K562 (cell line): Measurements from ENCODE around the gene PGAM4. TPM values are rescaled to one million over a fixed set of nuclear protein-coding genes. Genes with fewer than 3 reads are reported as not detected.

Source experiments
- ATAC-seq: fragments of 200-7000 bp; cut with Tn5 transposase; 3 replicates; pipeline ENCODE4 v1.9.1; 2020; ENCODE audit warnings: moderate library complexity
- Bru-seq: library from RNA; stranded (reverse); fragments of 400-500 nt; gene quantifications from one replicate; lab custom pipeline; 2021; lab: Mats Ljungman, UMichigan
- BruChase-seq, 2 experiments: library from RNA; stranded (reverse); fragments of 400-500 nt; gene quantifications; one replicate each; lab custom pipeline; 2021; lab: Mats Ljungman, UMichigan
- BruUV-seq: library from RNA; stranded (reverse); fragments of 400-500 nt; replicated peaks from 2 replicates; lab custom pipeline; 2021; lab: Mats Ljungman, UMichigan
- CTCF ChIA-PET: fragments of 300-600 bp; formaldehyde crosslinking; extraction: SDS; loops from one replicate; lab custom pipeline; 2021; ENCODE audit warnings: low intra/inter-chr PET ratio; lab: Yijun Ruan, JAX
- POLR2A ChIA-PET: fragments of 300-600, 350-650 bp; sonication (Branson Sonifier 250); formaldehyde crosslinking; extraction: SDS; loops from one replicate; lab custom pipeline; 2021; ENCODE audit warnings: antibody characterized with exemption, inconsistent platforms; lab: Yijun Ruan, JAX
- DNase-seq, 4 experiments: peaks; one replicate each; pipeline versions ENCODE4 v3.0.0 to v3.0.0-alpha.2; 2011 to 2018; ENCODE audit warnings: low spot score in 3 of 4, mixed read lengths in 3 of 4; ENCODE audit errors: extremely low read depth in 1 of 4
- FAIRE-seq: peaks from 2 replicates; lab custom pipeline; 2011; peaks lifted over from hg19 to GRCh38; lab: Jason Lieb, UNC
- H2AFZ ChIP-seq: 2 replicates; pipeline ENCODE4 v1.6.0; 2011; ENCODE audit warnings: low read depth, low read length, control low read depth, inconsistent platforms
- H3K27ac ChIP-seq: fragments of 200-600 bp; 3 replicates; pipeline ENCODE4 v1.8.0; 2011; ENCODE audit warnings: low read depth, mild to moderate bottlenecking, control low read depth, inconsistent platforms, low read length, moderate library complexity, mixed read lengths; ENCODE audit errors: extremely low read depth
- H3K27me3 ChIP-seq, 2 experiments: fragments of 300-600 bp in 1 of 2; 2 replicates in 1 of 2; 3 replicates in 1 of 2; pipeline versions ENCODE4 v1.6.0 to v1.8.0; 2011; ENCODE audit warnings: inconsistent platforms in 2 of 2, low read length in 2 of 2, mild to moderate bottlenecking in 1 of 2, mixed read lengths in 1 of 2, moderate library complexity in 1 of 2; ENCODE audit not compliant: control insufficient read depth in 2 of 2, insufficient read depth in 2 of 2
- H3K36me3 ChIP-seq: fragments of 300-600 bp; 3 replicates; pipeline ENCODE4 v1.8.0; 2011; ENCODE audit warnings: mild to moderate bottlenecking, low read length, inconsistent platforms; ENCODE audit not compliant: control insufficient read depth, insufficient read depth
- H3K4me1 ChIP-seq, 2 experiments: fragments of 200-600 bp in 1 of 2; replicated peaks in 1 of 2; 2 replicates in 1 of 2; 3 replicates in 1 of 2; pipeline versions ENCODE4 v1.5.1 to v1.8.0; 2011; ENCODE audit warnings: inconsistent platforms in 2 of 2, low read length in 2 of 2, mild to moderate bottlenecking in 1 of 2, mixed read lengths in 1 of 2, moderate library complexity in 1 of 2; ENCODE audit not compliant: control insufficient read depth in 2 of 2, insufficient read depth in 2 of 2
- H3K4me2 ChIP-seq: 2 replicates; pipeline ENCODE4 v1.6.1; 2011; ENCODE audit warnings: low read length, control low read depth, inconsistent platforms, mixed read lengths; ENCODE audit not compliant: insufficient read depth
- H3K4me3 ChIP-seq: fragments of 200-600 bp; sonication (generic), shearing (Covaris generic); 2 replicates; pipeline ENCODE4 v1.5.1; 2016; ENCODE audit warnings: control low read depth, inconsistent platforms
- H3K79me2 ChIP-seq: fragments of 200-600 bp; 3 replicates; pipeline ENCODE4 v1.8.0; 2011; ENCODE audit warnings: low read length, inconsistent platforms; ENCODE audit not compliant: control insufficient read depth, insufficient read depth
- H3K9ac ChIP-seq, 2 experiments: 2 replicates each; pipeline versions ENCODE4 v1.6.0 to v1.6.1; 2011; ENCODE audit warnings: low read depth in 2 of 2, low read length in 2 of 2, control low read depth in 1 of 2, inconsistent platforms in 1 of 2, mild to moderate bottlenecking in 1 of 2, mixed read lengths in 1 of 2; ENCODE audit not compliant: insufficient read depth in 1 of 2
- H3K9me1 ChIP-seq: one replicate; pipeline ENCODE4 v1.6.0; 2011; ENCODE audit warnings: inconsistent platforms, mild to moderate bottlenecking, low read length, moderate library complexity; ENCODE audit not compliant: control insufficient read depth, insufficient read depth
- H3K9me3 ChIP-seq: replicated peaks from 2 replicates; pipeline ENCODE4 v1.5.1; 2011; ENCODE audit warnings: low read depth, low read length, inconsistent platforms; ENCODE audit not compliant: control insufficient read depth, insufficient read depth
- H4K20me1 ChIP-seq: replicated peaks from 2 replicates; pipeline ENCODE4 v1.6.1; 2011; ENCODE audit warnings: low read length, inconsistent platforms, mixed read lengths; ENCODE audit not compliant: control insufficient read depth, insufficient read depth
- KAT8 ChIP-seq: fragments of 450-650 bp; IDR thresholded peaks from 2 replicates; pipeline ENCODE4 v1.6.1; 2016; ENCODE audit warnings: low read depth, mild to moderate bottlenecking
- KLF10 ChIP-seq: fragments of 250-450 bp; sonication (Bioruptor Pico); IDR thresholded peaks from 2 replicates; pipeline ENCODE4 v1.6.1; 2021; ENCODE audit warnings: matching md5 sums
- MAFK ChIP-seq: IDR thresholded peaks from 2 replicates; pipeline ENCODE4 v1.6.1; 2011; ENCODE audit warnings: low read length, improper control_type of control experiment
- MCM7 ChIP-seq, 2 experiments: fragments of 450-650 bp; IDR thresholded peaks; 2 replicates each; pipeline ENCODE4 v1.6.1; 2016 to 2018
- PHF21A ChIP-seq: fragments of 450-650 bp; IDR thresholded peaks from 2 replicates; pipeline ENCODE4 v1.6.1; 2017; ENCODE audit warnings: low read depth, borderline replicate concordance
- PHTF2 ChIP-seq: fragments of 250-450 bp; sonication (Bioruptor Pico); IDR thresholded peaks from 2 replicates; pipeline ENCODE4 v1.5.0; 2021; ENCODE audit warnings: mild to moderate bottlenecking
- PRMT5 ChIP-seq: sonication (generic); formaldehyde crosslinking; IDR thresholded peaks from 2 replicates; pipeline ENCODE4 v1.5.0; 2020; ENCODE audit warnings: missing genetic modification reagents
- SMARCA4 ChIP-seq: fragments of 450-650 bp; IDR thresholded peaks from 2 replicates; pipeline ENCODE4 v1.6.1; 2016
- ZBTB33 ChIP-seq: sonication (generic); formaldehyde crosslinking; IDR thresholded peaks from 2 replicates; pipeline ENCODE4 v1.8.1; 2023; ENCODE audit warnings: mild to moderate bottlenecking, missing genetic modification reagents
- ZEB2 ChIP-seq: fragments of 450-650 bp; IDR thresholded peaks from 2 replicates; pipeline ENCODE4 v1.6.1; 2016
- ZNF143 ChIP-seq: sonication (generic); formaldehyde crosslinking; IDR thresholded peaks from 2 replicates; pipeline ENCODE4 v1.9.0; 2022; ENCODE audit warnings: mild to moderate bottlenecking, missing genetic modification reagents
- ZNF165 ChIP-seq: fragments of 250-450 bp; sonication (Bioruptor Pico); IDR thresholded peaks from 2 replicates; pipeline ENCODE4 v1.4.0; 2020; ENCODE audit warnings: borderline replicate concordance
- ZNF518B ChIP-seq: fragments of 250-450 bp; sonication (Bioruptor Pico); IDR thresholded peaks from 2 replicates; pipeline ENCODE4 v1.5.0; 2021; ENCODE audit warnings: mild to moderate bottlenecking, moderate library complexity
- ZNF668 ChIP-seq: fragments of 250-450 bp; sonication (Bioruptor Pico); IDR thresholded peaks from 2 replicates; pipeline ENCODE4 v1.8.0; 2022; ENCODE audit warnings: mild to moderate bottlenecking, inconsistent platforms
- WGBS: fragments of 100-300 bp; shearing (Covaris generic); methylation state at CpG from one replicate; pipeline ENCODE4 v1.1.6; 2016; ENCODE audit warnings: low coverage, mixed read lengths; ENCODE audit not compliant: insufficient coverage; ENCODE audit errors: missing lambda C conversion rate; 5-methylcytosine and 5-hydroxymethylcytosine counted together
- in situ Hi-C: fragments of 300-500 bp; cut with MboI; formaldehyde crosslinking; loops from 4 replicates; pipeline ENCODE4 v1.15.0; 2018; ENCODE audit warnings: inconsistent platforms, mixed read lengths
- intact Hi-C: fragments of 100-400 bp; cut with micrococcal nuclease; formaldehyde crosslinking; loops from 2 replicates; pipeline ENCODE4 v1.14.2; 2022
- long read RNA-seq, 3 experiments: library from polyadenylated mRNA in 2 of 3; library from RNA in 1 of 3; unstranded in 2 of 3; stranded (forward) in 1 of 3; transcript quantifications; one replicate each; pipeline ENCODE4 v2.0.0, GENCODE V29; 2019 to 2022
- polyA minus RNA-seq, 3 experiments: library from RNA; depleted of rRNA, polyadenylated mRNA; stranded (reverse); fragments of >200 nt; gene quantifications; 2 replicates each; pipeline ENCODE4 v1.2.3, GENCODE V29; 2011
- polyA plus RNA-seq, 8 experiments: library from polyadenylated mRNA; depleted of rRNA in 4 of 8; stranded (reverse) in 5 of 8; unstranded in 3 of 8; fragments of >200 nt; fragmentation: Nextera tagmentation in 2 of 8; fragmentation: Illumina TruSeq in 1 of 8; extraction: Ambion mirVana in 2 of 8; extraction: Trizol in 1 of 8; gene quantifications; 2 replicates each; pipeline versions ENCODE4 v1.2.1 to v1.2.3, GENCODE V29; 2011 to 2014; ENCODE audit warnings: inconsistent platforms in 1 of 8, missing spikeins in 1 of 8
- total RNA-seq, 7 experiments: library from RNA; depleted of rRNA in 6 of 7; stranded (reverse); fragments of >200 nt in 6 of 7; fragmentation: Illumina TruSeq in 2 of 7; extraction: Trizol in 2 of 7; gene quantifications; 2 replicates each; pipeline versions ENCODE4 v1.2.1 to v1.2.3, GENCODE V29; 2011 to 2021; ENCODE audit warnings: low replicate concordance in 1 of 7

PGAM4 gene
- total RNA-seq (2011; cell fraction: chromatin; rRNA removed; ENCODE audit: low replicate concordance), result not detected in 2 replicates
- total RNA-seq (2011; cell fraction: nucleolus; rRNA removed), result not detected in 2 replicates
- total RNA-seq (2011; cell fraction: nucleoplasm; rRNA removed), result not detected in 2 replicates
- total RNA-seq (2014; rRNA removed), result not detected in 2 replicates
- 0.32 and 0.55 TPM in 2 replicates for total RNA-seq (2014; rRNA removed; fragmentation: Illumina TruSeq; extraction: Trizol)
- total RNA-seq (2015; rRNA removed; fragmentation: Illumina TruSeq; extraction: Trizol), result not detected in 2 replicates
- not detected in 2 replicates for total RNA-seq (2021)
- 0.72 and 0.75 TPM in 2 replicates for polyA plus RNA-seq (2011; rRNA removed)
- polyA plus RNA-seq (2011; cell fraction: cytosol; rRNA removed), result 0.59 and 0.92 TPM in 2 replicates
- polyA plus RNA-seq (2011; cell fraction: nucleus; rRNA removed), result not detected in 2 replicates
- polyA plus RNA-seq (2012), result 0.19 TPM in 1 of 2 replicates, not detected in the other
- not detected in 2 replicates for polyA plus RNA-seq (2014; fragmentation: Illumina TruSeq; extraction: Trizol)
- not detected for polyA plus RNA-seq (2014; fragmentation: Nextera tagmentation; extraction: Ambion mirVana)
- polyA plus RNA-seq (2014; rRNA removed), result not detected in 2 replicates
- not detected in 2 replicates for polyA minus RNA-seq (2011; rRNA and poly(A)+ RNA removed)
- not detected in 2 replicates for polyA minus RNA-seq (2011; cell fraction: cytosol; rRNA and poly(A)+ RNA removed)
- not detected in 2 replicates for polyA minus RNA-seq (2011; cell fraction: nucleus; rRNA and poly(A)+ RNA removed)
- not detected for Bru-seq, nascent RNA
- BruChase-seq, experiment 1, labeled RNA remaining after a 2-hour chase, result not detected
- BruChase-seq, experiment 2, labeled RNA remaining after a 6-hour chase, result not detected
- long read RNA-seq, experiment 1, result 0 reads
- long read RNA-seq, experiment 2, result 0 reads
- long read RNA-seq, experiment 3, result 0 reads

- DNase-seq (no peak), FAIRE-seq (no peak), ATAC-seq (no peak)
- intact Hi-C loops, result no loop called here
- Histone ChIP-seq H3K27me3 (no peaks in the 10 kb centered on the region), H4K20me1 (no peaks in the 10 kb centered on the region), H3K36me3 (peaks cover 2% of the 10 kb centered on the region; the same call in 1 of the 3 replicates), H3K9me3 (no peaks in the 10 kb centered on the region), H3K4me2 (no peak within 1 kb of the TSS), H3K4me1 (no peaks in the 10 kb centered on the region), H3K9ac (no peak within 1 kb of the TSS), H3K27ac (no peak within 1 kb of the TSS), H3K79me2 (peaks cover 14% of the 10 kb centered on the region), H3K9me1 (no peaks in the 10 kb centered on the region), H2AFZ (no peak within 1 kb of the TSS), H3K4me3 (no peak within 1 kb of the TSS)
- BruUV-seq, result no TSS peak
- ChIA-PET CTCF (no interaction called here), POLR2A (no interaction called here)
- in situ Hi-C loops, result no loop called here
- WGBS, result 34% methylated on average over 12 of the region's 13 CpGs
- TF ChIP-seq ZNF668 (CRISPR knock-in tag), result no peak
- TF ChIP-seq KLF10 (CRISPR knock-in tag), result no peak
- no peak for TF ChIP-seq KAT8
- TF ChIP-seq MCM7 (IDR thresholded peaks at IDR 0.05), result no peak
- no peak for TF ChIP-seq PHTF2 (CRISPR knock-in tag)
- TF ChIP-seq ZNF518B (CRISPR knock-in tag), result no peak
- TF ChIP-seq PHF21A, result no peak
- no peak for TF ChIP-seq PRMT5 (CRISPR knock-in tag)
- no peak for TF ChIP-seq MAFK
- no peak for TF ChIP-seq ZNF143 (CRISPR knock-in tag)
- TF ChIP-seq SMARCA4, result no peak
- no peak for TF ChIP-seq ZBTB33 (CRISPR knock-in tag)
- no peak for TF ChIP-seq ZEB2
- TF ChIP-seq ZNF165 (CRISPR knock-in tag), result no peak
These were observed at the start of gene PGAM4 for GRCh38 chrX:77969538-77969937. Gene PGAM4, minus strand, starts transcription at chrX:77969638. Its CDS starts 0 bp downstream, at chrX:77969638.
